AG09319 (cell line): ENCODE results near the gene METTL18.

Experiments used
- DNase-seq: peaks from one replicate; pipeline ENCODE4 v3.0.0-alpha.2; 2010; ENCODE audit warnings: low read depth; ENCODE audit errors: extremely low read depth
- TF ChIP-seq, protein P1 (sequence below): IDR thresholded peaks from 2 replicates; pipeline ENCODE4 v1.5.1; 2011; ENCODE audit warnings: low read depth, mild to moderate bottlenecking, inconsistent platforms, low read length, moderate library complexity

The METTL18 gene

DNA sequence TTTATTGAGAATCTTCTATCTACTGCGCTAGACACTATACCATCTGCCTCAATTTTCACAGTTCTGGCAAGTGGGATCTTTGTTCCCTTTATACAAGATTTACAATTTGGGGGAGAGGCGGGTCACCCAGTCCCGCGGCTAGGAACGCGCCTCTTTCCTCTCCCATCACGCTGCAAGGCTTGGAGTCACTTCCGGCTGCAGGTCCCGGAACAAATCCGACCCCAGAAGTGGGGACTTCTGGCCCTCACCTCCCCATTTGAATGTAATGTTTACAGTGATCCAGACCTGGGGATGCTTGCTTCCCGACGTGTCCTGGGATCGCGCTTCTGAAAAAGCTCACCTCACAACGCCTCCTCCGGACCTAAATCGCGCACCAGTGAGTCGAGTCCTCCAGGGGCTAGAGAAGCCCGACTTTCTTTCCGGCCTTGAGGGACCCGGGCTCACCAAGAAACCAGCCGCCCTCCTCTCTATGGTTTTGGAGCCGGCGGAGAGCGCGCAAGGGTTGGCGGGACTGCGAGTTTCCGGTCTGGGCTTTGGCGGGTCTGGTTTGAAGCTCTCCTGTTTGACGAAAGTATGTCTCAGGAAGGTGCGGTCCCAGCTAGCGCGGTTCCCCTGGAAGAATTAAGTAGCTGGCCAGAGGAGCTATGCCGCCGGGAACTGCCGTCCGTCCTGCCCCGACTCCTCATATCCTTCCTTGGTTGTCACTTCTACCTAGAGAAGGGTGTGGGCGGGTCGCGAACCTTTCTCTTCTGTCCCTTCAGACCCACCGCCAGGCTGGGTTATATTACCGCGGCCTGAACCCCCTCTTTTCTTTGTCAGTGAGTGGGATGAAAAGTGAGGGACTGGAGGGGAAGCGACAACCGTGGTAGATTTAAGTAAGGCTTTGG is at the start of gene METTL18:
METTL18 (minus strand) TSS at position 378 of the 887 bp plus-strand sequence. CDS start 1,212 bp downstream, outside the sequence.
- TF ChIP-seq, protein P1, sequence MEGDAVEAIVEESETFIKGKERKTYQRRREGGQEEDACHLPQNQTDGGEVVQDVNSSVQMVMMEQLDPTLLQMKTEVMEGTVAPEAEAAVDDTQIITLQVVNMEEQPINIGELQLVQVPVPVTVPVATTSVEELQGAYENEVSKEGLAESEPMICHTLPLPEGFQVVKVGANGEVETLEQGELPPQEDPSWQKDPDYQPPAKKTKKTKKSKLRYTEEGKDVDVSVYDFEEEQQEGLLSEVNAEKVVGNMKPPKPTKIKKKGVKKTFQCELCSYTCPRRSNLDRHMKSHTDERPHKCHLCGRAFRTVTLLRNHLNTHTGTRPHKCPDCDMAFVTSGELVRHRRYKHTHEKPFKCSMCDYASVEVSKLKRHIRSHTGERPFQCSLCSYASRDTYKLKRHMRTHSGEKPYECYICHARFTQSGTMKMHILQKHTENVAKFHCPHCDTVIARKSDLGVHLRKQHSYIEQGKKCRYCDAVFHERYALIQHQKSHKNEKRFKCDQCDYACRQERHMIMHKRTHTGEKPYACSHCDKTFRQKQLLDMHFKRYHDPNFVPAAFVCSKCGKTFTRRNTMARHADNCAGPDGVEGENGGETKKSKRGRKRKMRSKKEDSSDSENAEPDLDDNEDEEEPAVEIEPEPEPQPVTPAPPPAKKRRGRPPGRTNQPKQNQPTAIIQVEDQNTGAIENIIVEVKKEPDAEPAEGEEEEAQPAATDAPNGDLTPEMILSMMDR = no peak
- peak; percentile 90 for DNase-seq

DNA sequence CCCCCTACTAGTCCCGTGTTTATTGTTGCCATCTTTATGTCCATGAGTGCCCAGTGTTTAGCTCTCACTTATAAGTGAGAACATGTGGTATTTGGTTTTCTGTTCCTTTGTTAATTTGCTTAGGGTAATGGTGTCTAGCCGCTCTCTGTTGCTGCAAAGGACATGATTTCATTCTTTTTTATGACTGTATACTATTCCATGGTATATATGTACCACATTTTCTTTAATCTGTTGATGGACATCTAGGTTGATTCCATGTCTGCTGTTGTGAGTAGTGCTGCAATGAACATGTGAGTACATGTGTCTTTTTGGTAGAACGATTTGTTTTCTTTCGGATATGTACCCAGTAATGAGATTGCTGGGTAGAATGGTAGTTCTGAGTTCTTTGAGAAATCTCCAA is 44.2 kb upstream of the METTL18 start:
- TF ChIP-seq, protein P1 = no peak
- DNase-seq = no peak

- TF ChIP-seq, protein P1 = no peak
These were observed 41.5 kb upstream of the METTL18 start for GRCh38 chr1:169836198-169836597.

DNA sequence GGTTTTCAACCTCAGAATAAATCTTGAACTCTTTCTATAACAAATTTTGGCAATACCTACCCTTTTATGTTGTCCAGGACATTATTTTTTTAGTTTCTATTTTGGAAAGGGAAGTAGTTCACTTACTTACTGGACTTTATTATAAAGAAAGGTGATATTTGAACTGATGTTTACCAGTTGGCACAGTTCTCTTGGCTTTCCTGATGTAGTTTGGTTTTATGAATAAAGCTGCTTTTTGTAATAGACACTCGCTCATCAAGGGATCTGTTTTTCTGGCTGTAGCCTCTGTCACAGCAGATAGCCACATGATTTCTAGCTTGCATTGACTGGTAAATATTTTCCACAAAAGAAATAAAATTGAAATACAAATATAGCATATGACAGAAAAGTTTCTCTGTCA is 40.9 kb upstream of the METTL18 start:
- TF ChIP-seq, protein P1 = no peak

More at GRCh38 chr1:169836198-169836597, 41.5 kb upstream of the METTL18 start:
- no peak for DNase-seq

GRCh38 chr1:169834869-169835268 is 40.2 kb upstream of the METTL18 start:
- no peak for DNase-seq
- TF ChIP-seq, protein P1 = no peak

More for the DNA sequence above, 40.9 kb upstream of the METTL18 start:
- DNase-seq = no peak

DNA sequence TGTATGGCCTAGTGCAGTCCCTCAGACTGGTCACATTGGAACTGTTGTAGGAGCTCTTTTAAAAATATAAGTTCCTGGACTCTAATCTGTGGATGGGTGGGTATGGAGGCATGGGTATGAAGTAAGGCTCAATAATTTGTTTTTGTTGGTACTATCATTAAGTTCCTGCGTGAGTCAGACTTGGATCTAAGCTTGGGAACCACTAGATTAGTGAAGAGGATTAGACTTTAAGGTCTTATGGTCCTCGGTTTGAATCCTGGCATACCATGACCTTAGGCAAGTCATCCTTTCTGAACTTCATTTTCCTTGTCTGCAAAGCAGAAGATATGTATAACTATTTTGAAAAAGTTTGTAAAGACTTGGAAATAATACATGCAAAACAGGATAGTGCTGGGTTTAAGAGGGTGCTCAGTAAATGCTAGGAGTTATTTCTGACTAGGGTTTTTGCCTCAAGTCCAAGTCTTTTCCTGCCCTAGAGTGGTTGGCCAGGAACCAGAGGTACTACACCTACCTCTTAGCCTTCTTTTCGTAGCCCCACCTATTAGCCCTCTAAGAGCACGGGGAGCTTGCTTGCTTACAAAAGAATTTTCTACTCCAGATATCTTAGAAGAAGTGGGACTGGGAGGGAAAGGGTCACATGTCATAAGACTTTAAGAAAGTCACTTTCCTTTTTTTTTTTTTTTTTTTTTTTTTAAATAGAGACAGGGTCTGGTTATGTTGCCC is 38.6 kb upstream of the METTL18 start:
- no peak for DNase-seq
- TF ChIP-seq, protein P1 = no peak

DNA sequence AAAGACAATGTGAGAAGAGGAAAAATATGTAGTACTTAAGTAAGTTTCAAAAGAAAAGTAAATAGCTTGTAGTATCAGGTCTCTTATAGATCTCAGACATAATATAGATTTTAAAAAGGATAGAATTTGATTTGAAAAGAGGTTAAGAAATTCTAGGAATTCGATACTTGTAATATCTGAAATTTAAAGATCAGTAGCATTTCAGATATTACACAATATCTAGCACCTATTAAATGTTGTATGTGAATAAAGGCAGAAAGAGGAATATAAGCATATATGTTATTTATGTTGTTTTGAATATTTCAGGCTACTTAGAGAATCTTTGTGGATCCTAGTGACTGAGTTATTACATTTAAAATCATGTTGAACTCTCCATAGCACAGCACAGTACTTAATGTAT is 35.0 kb upstream of the METTL18 start:
- TF ChIP-seq, protein P1 = no peak
- no peak for DNase-seq
